GM12874 (cell line): Measurements from ENCODE around the gene SRMS.
A peak's percentile ranks its signal among the peaks of the same experiment; 100 is the strongest.

Experiments
- TF ChIP-seq, protein P1 (sequence below): IDR thresholded peaks from 2 replicates; pipeline ENCODE4 v1.5.1; 2011; ENCODE audit warnings: low read depth, mild to moderate bottlenecking, control low read depth, low read length, moderate library complexity; ENCODE audit not compliant: insufficient read depth

The SRMS gene

DNA sequence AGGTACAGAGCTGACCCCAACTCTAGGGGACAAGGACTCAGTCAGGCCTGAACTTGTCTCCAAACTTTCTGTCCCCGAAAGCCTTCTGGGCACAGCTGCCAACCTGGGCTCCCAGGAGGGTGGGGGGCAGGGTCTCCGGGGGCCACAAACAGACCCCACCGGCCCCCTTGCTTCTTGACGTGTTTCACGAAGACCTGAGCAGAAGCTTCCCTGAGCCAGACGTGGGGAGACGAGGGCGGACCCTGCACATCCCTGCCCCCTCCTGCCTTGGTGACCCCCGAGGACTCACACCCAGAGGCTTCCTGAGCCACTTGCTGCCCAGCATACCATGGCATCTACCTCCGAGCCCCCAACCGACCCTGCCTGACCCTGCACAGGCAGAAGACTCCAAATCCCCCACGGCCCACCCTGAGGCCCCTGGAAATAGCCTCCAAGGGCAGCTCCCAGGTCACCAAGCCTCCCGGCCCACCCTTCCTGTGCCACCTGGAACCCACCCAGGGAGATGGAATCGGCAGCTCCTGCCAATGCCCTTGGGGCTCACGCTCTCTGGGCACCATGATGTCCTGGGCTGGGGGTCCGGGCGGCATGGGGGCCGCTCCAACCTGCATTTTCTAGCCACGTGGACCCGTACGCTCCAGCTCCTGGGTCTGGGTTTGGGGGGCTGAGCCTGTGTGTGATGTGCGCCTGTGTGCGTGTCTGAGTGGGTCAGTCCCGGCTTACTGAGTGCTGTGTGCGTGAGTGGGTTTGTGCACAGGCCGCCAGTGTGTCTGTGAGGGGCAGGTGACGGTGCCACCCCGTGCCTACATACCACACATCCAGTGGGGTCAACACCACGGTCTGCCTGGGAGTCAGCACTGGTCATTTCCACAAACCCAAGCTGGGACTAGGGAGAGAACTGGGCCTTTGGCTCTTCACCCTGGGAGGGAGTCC, 7.8 kb downstream of the SRMS start:
- TF ChIP-seq, protein P1, sequence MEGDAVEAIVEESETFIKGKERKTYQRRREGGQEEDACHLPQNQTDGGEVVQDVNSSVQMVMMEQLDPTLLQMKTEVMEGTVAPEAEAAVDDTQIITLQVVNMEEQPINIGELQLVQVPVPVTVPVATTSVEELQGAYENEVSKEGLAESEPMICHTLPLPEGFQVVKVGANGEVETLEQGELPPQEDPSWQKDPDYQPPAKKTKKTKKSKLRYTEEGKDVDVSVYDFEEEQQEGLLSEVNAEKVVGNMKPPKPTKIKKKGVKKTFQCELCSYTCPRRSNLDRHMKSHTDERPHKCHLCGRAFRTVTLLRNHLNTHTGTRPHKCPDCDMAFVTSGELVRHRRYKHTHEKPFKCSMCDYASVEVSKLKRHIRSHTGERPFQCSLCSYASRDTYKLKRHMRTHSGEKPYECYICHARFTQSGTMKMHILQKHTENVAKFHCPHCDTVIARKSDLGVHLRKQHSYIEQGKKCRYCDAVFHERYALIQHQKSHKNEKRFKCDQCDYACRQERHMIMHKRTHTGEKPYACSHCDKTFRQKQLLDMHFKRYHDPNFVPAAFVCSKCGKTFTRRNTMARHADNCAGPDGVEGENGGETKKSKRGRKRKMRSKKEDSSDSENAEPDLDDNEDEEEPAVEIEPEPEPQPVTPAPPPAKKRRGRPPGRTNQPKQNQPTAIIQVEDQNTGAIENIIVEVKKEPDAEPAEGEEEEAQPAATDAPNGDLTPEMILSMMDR, result no peak

GRCh38 chr20:63539092-63539430, 8.5 kb downstream of the SRMS start:
- TF ChIP-seq, protein P1, result no peak

DNA sequence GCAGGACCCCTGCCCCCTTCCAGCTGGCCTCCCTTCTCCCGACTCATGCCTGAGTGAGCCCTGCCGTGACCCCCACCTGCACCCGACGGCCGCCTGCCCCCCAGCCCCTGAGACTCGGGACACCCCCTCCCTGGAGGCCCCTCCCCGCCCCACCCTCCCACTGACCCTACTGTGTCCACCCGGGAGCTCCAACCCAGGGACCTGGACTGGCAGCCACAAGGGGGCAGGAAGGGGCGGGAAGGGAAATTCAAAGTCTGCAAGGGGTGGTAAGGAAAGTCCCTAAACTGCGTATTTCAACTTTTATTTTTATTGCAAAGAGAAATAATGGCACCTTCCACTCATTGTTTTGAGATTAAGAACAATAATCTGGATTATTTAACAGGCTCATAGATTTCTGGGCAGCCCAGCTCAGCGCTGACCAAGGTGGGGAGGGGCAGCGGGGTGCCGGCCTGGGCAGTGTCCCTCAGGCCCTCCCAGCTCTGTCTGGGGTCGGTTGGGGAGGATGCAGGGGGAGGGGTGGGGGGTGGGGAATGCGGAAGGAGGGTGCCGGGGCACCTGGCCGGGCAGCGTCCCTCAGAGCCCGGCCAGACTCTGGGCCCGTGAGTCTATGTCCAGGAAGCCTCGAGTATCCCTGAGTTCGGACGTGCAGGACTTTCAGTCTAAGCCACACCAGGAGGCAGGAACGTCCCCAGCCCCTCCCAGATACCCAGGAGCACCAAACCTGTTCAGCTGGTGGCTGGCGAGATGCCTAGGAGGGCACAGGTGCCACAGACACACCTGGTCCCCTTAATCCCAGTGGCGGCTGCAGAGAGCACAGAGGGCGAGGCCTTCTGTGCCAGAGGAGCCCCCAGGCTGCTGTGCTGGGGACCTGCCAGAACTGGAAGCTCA, 9.1 kb downstream of the SRMS start:
- TF ChIP-seq, protein P1, result no peak

- TF ChIP-seq, protein P1, result peak; percentile 98
Measured at GRCh38 chr20:63537525-63538203, 9.9 kb downstream of the SRMS start.

DNA sequence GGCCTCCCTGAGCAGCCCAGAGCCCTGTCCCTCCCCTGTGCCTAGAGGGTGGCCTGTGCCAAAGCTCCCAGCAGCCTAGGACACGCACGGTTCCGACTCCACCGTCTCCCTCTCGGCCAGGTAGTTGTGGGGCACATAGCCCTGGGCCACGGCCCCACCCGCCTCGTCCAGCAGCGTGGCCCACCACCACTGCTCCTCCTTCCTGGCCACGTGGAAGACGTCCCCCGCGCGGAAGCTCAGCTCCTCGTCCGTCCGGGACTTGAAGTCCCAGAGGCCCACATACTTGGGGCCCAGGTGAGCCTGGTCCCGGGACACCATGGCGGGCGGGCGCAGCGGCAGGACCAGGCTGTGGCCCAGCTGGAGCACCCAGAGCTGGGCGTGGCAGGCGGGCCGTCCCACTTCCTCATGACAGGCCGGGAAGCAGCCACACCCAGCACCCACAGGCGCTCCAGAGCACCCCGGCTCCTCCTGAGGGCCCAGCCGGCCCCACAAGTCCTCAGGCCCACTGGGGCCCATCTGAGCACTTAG, 10.5 kb downstream of the SRMS start, which contains the start of gene PTK6:
Gene PTK6, minus strand, starts transcription at position 380 of the 528 bp plus-strand sequence. Its CDS starts 62 bp downstream, at position 318.
- TF ChIP-seq, protein P1, result no peak

DNA sequence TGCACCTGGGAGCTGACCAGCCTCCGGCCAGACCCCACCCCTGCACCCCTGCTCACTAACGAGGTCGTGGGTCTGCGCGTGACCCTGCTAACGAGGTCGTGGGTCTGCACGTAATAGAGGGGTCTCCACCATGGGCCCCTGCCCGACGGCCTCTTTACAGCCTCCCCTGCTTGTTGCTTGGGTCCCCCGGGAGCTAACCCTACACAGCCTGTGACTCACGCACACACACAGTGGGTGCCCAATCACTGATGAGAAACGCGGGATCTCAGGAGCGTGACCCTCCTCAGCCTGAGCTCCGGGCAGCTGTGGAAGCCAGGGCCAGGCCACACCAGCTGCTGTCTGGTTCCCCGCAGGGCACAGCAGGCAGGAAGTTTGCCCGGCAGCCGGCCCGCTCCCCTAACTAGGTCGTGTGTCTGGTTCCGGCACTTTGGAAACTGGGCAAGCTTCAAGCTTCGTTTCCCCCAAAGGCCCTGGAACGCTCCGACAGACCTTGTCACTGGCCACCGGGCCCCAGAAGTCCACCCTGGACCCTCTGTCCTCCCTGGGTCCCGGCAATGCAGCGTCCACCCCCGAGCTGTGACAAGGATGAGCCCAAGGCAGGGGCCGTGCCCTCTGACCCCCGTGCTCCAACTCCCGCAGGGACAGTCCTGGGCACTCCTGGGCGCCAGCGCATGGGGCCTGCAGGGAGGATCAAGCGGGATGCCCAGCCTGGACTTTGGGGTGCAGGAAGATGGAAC, 11.1 kb downstream of the SRMS start:
- TF ChIP-seq, protein P1, result no peak
